Measurements from ENCODE around the gene LINS1. TPM values are rescaled to one million over a fixed set of nuclear protein-coding genes. Genes with fewer than 3 reads are reported as not detected.

Gene LINS1
- total RNA-seq, 1 experiment from 2014 or later = 13.6 TPM

DNA sequence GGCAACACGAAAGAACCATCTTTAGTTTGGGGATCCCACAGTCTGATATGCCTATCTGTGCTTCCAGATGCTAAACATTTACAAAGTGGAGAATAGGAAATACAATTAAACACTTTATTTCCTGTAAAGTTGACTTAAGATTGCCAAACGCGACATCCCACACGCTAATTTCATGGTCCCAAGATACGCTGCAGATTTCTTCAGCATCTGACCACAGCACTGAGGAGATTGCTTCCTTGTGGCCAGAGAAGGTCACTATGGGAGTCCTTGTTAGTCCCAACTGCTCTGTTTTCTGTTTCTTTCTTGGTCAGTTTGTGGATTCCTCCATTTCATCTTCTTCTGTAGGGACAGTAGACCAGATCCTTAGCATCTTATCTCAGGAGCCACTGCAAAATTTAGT is 43.7 kb upstream of the LINS1 start:
- TF ChIP-seq, protein P1, sequence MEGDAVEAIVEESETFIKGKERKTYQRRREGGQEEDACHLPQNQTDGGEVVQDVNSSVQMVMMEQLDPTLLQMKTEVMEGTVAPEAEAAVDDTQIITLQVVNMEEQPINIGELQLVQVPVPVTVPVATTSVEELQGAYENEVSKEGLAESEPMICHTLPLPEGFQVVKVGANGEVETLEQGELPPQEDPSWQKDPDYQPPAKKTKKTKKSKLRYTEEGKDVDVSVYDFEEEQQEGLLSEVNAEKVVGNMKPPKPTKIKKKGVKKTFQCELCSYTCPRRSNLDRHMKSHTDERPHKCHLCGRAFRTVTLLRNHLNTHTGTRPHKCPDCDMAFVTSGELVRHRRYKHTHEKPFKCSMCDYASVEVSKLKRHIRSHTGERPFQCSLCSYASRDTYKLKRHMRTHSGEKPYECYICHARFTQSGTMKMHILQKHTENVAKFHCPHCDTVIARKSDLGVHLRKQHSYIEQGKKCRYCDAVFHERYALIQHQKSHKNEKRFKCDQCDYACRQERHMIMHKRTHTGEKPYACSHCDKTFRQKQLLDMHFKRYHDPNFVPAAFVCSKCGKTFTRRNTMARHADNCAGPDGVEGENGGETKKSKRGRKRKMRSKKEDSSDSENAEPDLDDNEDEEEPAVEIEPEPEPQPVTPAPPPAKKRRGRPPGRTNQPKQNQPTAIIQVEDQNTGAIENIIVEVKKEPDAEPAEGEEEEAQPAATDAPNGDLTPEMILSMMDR (IDR thresholded peaks at IDR 0.05) = no peak
- TF ChIP-seq SIN3A (IDR thresholded peaks at IDR 0.05; ENCODE audit: borderline replicate concordance, insufficient read depth, low read depth, low read length) (no peak), TCF7L2 (IDR thresholded peaks at IDR 0.05; ENCODE audit: low read depth, low read length) (no peak), POLR2AphosphoS5 (IDR thresholded peaks at IDR 0.05; ENCODE audit: low read depth, low read length) (no peak)
- TF ChIP-seq, protein P2, sequence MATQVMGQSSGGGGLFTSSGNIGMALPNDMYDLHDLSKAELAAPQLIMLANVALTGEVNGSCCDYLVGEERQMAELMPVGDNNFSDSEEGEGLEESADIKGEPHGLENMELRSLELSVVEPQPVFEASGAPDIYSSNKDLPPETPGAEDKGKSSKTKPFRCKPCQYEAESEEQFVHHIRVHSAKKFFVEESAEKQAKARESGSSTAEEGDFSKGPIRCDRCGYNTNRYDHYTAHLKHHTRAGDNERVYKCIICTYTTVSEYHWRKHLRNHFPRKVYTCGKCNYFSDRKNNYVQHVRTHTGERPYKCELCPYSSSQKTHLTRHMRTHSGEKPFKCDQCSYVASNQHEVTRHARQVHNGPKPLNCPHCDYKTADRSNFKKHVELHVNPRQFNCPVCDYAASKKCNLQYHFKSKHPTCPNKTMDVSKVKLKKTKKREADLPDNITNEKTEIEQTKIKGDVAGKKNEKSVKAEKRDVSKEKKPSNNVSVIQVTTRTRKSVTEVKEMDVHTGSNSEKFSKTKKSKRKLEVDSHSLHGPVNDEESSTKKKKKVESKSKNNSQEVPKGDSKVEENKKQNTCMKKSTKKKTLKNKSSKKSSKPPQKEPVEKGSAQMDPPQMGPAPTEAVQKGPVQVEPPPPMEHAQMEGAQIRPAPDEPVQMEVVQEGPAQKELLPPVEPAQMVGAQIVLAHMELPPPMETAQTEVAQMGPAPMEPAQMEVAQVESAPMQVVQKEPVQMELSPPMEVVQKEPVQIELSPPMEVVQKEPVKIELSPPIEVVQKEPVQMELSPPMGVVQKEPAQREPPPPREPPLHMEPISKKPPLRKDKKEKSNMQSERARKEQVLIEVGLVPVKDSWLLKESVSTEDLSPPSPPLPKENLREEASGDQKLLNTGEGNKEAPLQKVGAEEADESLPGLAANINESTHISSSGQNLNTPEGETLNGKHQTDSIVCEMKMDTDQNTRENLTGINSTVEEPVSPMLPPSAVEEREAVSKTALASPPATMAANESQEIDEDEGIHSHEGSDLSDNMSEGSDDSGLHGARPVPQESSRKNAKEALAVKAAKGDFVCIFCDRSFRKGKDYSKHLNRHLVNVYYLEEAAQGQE (IDR thresholded peaks at IDR 0.05; ENCODE audit: insufficient read depth in 1 of 2, low read depth in 2 of 2, low read length in 1 of 2) = no peak
- Histone ChIP-seq H3K4me1 (ENCODE audit: control insufficient read depth, insufficient read depth, low read length) (no peaks in the 10 kb centered on the region), H3K27ac (ENCODE audit: low read length) (no peak overlapping the region), H3K36me3 (ENCODE audit: control insufficient read depth, insufficient read depth, low read length) (no peaks in the 10 kb centered on the region), H3K4me3 (ENCODE audit: low read depth in 2 of 2, low read length in 2 of 2) (no peak overlapping the region), H3K9me3 (ENCODE audit: control insufficient read depth, insufficient read depth, low read depth, low read length) (no peaks in the 10 kb centered on the region), H3K27me3 (ENCODE audit: control insufficient read depth, insufficient read depth, low read length) (no peaks in the 10 kb centered on the region)
- POLR2A ChIA-PET = no interaction called here
- CTCF ChIA-PET = no interaction called here
- BruUV-seq (replicated peaks) = no TSS peak
- no peak for ATAC-seq
- intact Hi-C loops (cut with micrococcal nuclease; ENCODE audit: unreplicated experiment) = no loop called here
- in situ Hi-C loops (cut with HindIII; ENCODE audit: low pct_unique_long_range_greater_than_20kb, low sequenced_read_pairs) = no loop called here
- DNase-seq (ENCODE audit: low read depth, low spot score) = no peak

DNA sequence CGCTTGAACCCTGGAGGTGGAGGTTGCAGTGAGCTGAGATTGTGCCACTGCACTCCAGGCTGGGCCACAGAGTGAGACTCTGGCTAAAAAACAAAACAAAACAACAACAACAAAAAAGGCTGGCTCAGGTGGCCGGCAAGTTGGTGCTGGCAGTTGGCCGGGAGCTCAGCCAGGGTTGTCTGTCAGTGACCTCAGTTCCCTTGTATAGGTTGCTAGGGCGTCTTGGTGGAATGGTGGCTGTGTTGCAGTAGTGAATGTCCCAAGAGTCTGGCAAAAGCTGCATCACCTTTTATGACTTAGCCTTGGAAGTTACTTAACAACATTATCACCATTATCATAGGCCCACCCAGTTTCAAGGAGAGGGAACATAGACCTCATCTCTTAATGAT is 41.0 kb upstream of the LINS1 start:
- CTCF ChIA-PET = no interaction called here
- no TSS peak for BruUV-seq (replicated peaks)
- in situ Hi-C loops (cut with HindIII; ENCODE audit: low pct_unique_long_range_greater_than_20kb, low sequenced_read_pairs) = no loop called here

More for the DNA sequence above, 41.0 kb upstream of the LINS1 start:
- ATAC-seq (no peak), DNase-seq (ENCODE audit: low read depth, low spot score) (no peak)
- intact Hi-C loops (cut with micrococcal nuclease; ENCODE audit: unreplicated experiment) = no loop called here
- Histone ChIP-seq H3K27me3 (ENCODE audit: control insufficient read depth, insufficient read depth, low read length) (no peaks in the 10 kb centered on the region), H3K9me3 (ENCODE audit: control insufficient read depth, insufficient read depth, low read depth, low read length) (no peaks in the 10 kb centered on the region), H3K27ac (ENCODE audit: low read length) (no peak overlapping the region), H3K36me3 (ENCODE audit: control insufficient read depth, insufficient read depth, low read length) (no peaks in the 10 kb centered on the region), H3K4me1 (ENCODE audit: control insufficient read depth, insufficient read depth, low read length) (no peaks in the 10 kb centered on the region), H3K4me3 (ENCODE audit: low read depth in 2 of 2, low read length in 2 of 2) (no peak overlapping the region)
- POLR2A ChIA-PET = interaction anchor here (0.6 kb wide), 1 partner anchor 51 kb away, joined by 3 read pairs; no protein-coding TSS in a partner anchor
- TF ChIP-seq, protein P2 (IDR thresholded peaks at IDR 0.05; ENCODE audit: insufficient read depth in 1 of 2, low read depth in 2 of 2, low read length in 1 of 2) = no peak
- no peak for TF ChIP-seq POLR2AphosphoS5 (IDR thresholded peaks at IDR 0.05; ENCODE audit: low read depth, low read length)
- TF ChIP-seq SIN3A (IDR thresholded peaks at IDR 0.05; ENCODE audit: borderline replicate concordance, insufficient read depth, low read depth, low read length) = no peak
- TF ChIP-seq TCF7L2 (IDR thresholded peaks at IDR 0.05; ENCODE audit: low read depth, low read length) = no peak
- TF ChIP-seq, protein P1 (IDR thresholded peaks at IDR 0.05) = no peak
